HG03025 (cell line): Measurements from ENCODE around the gene MRPL38.

Experiments
- ATAC-seq: cut with Tn5 transposase; IDR thresholded peaks from one replicate; pipeline ENCODE4 v1.9.1; 2021; ENCODE audit warnings: mild to moderate bottlenecking, moderate library complexity; ENCODE audit not compliant: unreplicated experiment, low FRiP score

MRPL38 gene

DNA sequence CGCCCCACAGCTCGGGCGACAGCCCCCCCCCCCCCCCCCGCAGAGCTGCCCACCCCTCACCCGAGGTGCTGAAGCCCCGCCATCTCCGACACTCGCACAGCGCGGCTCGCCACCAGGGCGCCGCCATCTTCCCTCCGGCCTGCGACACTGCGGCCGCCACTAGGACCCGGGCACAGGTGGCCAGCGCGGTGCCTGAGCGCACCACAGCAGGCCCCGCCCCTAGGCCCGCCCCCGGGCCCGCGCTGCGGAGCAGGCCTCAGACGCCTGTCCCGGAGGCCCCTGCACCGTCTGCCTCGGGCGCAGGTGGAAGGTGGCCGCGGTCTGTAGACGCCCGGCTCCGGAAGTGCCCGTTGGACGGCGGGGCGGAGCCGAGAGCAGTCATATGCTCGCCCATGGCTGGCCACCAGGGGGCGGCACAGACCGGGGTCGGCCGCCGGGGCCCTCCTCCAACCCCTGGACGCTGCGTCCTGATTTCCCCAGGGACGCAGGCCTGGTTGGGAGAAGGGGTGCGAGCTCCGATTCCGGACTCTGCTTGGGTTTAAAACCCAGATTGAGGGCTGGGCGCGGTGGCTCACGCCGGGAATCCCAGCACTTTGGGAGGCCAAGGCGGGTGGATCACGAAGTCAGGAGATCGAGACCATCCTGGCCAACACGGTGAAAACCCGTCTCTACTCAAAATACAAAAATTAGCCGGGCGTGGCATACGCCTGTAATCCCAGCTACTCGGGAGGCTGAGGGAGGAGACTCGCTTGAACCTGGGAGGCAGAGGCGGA, at the start of gene MRPL38:
MRPL38 (minus strand) TSS at position 136 of the 773 bp plus-strand sequence; CDS start at position 127, 9 bp downstream.
- peak; percentile 88 for ATAC-seq

- ATAC-seq = no peak
These were observed 46.3 kb upstream of the MRPL38 start for GRCh38 chr17:75950855-75951554.

DNA sequence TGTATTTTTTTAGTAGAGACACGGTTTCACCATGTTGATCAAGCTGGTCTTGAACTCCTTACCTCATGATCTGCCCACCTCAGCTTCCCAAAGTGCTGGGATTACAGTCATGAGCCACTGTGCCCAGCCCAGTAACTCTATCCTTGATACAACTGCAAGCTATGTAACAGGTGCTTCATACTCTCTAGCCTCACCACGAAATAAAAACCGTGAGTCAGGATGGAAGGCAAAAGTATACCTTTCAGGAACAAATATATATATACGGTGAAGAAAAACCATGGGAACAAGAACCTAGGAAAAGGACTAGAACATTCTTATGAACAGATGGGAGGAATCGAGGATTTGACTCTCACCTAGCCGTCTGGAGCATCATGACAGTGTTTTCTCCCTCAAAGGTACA, 45.7 kb upstream of the MRPL38 start:
- ATAC-seq = no peak

- no peak for ATAC-seq
These were observed 40.5 kb upstream of the MRPL38 start for GRCh38 chr17:75945211-75945610.

DNA sequence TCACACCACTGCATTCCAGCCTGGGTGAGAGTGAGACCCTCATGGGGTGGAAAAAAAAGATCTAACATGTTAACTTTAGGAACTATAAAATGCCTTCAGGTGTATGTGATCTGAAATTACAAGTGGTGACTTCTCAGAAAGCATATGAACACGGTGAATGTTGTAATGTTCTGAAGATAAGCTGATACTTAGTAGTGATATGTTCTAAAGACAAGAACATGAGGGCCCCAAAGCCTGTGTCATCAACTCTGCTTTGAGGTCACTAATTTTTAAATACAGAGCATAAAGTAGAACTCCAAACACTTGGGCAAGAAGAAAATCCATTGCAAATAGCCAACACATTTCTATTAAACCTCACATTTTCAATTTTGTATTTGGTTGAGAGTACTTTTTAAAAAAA, 38.8 kb upstream of the MRPL38 start:
- no peak for ATAC-seq

DNA sequence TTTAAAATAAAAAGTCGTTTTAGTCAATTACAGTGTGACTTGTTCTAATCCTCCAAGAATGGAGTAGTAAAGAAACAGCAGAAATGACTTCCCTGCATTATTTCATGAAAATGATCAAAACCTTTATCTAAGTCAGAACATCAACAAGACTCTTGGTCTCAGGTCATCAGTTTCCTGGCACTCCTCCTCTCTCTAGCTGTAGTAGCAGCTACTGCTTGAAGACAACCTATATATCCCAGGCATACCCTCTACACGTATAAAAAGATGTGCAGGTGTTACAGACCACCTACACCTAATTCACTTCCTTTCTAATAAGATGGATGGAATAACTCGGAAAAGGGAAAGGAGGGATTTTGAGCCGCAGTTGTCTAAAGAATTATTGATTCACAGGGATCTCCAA, 37.8 kb upstream of the MRPL38 start:
- no peak for ATAC-seq

GRCh38 chr17:75941442-75941819, 36.7 kb upstream of the MRPL38 start:
- no peak for ATAC-seq

DNA sequence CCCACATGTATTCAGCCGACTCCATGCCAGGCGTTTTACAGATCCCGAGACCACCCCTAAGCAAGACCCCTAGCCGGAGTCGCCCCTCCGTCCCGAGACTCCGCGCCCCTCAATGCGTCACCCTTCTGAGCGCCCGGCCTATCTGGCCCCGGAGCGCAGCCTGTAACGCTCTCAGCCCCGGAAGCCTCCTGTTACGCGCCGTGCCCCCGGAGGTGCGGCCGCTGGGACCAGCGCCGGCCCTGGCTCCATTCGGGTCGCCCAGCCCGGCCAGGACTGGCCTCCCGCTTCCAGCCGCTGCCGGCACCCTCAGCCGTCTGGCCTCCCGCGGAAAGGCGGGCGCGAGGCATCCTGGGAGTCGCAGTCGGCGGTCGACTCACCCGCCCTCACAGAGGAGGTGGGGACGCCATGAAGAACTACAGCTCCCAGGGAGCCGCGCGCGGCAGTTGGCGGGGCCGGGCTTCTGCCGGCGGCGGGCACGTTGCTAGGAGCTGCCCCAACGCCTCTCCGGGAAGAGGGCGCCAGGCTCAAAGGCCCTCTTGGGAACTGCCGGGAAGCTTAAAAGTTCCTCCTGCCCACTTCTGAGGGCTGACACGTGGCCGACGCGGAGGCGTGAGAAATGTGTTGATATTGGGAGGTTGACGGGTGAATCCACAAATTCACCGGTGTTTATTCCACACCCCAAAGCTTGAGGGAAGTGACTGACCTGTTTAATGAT, 36.2 kb upstream of the MRPL38 start, which contains the start of gene FBF1:
FBF1 (minus strand) TSS at position 316 of the 715 bp plus-strand sequence. CDS start 2,893 bp downstream, outside the sequence.
- ATAC-seq = peak; percentile 76

DNA sequence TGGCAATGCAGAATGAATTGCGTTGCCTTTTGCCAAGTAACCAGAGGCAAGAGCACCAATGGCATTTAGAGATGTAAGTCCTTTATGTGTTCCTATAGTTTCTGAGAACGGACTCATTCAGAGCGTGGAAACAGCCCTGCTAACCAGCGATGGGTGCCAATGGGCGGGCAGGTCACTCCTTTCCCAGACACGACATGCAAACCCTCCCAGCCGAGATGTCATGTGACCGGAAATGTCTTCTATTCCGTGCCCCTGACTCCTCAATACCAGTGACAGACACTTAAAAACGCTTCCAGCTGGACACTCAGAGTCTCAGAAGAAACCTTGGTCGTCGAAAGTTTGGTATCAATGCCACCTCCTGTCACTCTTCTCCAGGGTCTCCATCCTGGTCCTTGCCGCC, 33.0 kb upstream of the MRPL38 start:
- no peak for ATAC-seq

GRCh38 chr17:75933808-75934207, 29.1 kb upstream of the MRPL38 start:
- ATAC-seq = no peak

DNA sequence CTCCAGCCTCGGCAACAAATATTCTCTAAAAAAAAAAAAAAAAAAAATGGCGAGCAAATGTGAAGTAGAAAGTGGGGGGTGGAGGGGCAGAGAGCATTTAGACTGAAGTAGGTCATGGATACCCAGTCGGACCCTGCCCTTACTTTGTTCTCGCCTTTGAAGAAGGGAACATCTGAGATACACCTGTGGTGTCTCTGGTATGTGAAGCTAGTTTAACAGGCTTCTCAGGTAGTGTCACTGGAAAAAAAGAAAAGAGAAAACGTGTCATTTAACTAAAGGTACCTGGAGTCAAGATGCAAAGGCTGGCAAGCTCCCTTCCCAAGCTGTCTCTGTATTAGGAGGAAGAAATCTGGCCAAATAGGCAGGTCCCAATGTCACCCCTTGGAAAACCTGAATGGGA, 28.2 kb upstream of the MRPL38 start:
- no peak for ATAC-seq

DNA sequence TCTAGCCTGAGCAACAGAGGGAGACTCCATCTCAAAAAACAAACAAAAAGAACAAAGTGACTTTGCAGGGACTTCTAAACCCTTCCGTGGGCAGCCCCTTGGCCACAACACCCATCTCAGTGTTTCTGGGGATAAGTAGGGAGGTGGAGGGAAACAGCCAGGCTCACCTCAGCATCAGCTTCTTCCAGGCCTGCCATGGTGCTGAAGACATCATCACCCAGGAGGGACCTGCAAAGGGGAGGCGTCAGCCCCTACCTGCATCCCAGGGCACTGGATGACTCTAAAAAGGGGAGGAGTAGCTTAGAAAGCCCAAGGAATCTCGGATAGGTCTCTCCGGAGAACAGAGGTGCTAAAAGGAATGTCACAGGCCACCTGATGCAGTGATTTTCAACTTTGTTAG, 26.4 kb upstream of the MRPL38 start:
- ATAC-seq = no peak

DNA sequence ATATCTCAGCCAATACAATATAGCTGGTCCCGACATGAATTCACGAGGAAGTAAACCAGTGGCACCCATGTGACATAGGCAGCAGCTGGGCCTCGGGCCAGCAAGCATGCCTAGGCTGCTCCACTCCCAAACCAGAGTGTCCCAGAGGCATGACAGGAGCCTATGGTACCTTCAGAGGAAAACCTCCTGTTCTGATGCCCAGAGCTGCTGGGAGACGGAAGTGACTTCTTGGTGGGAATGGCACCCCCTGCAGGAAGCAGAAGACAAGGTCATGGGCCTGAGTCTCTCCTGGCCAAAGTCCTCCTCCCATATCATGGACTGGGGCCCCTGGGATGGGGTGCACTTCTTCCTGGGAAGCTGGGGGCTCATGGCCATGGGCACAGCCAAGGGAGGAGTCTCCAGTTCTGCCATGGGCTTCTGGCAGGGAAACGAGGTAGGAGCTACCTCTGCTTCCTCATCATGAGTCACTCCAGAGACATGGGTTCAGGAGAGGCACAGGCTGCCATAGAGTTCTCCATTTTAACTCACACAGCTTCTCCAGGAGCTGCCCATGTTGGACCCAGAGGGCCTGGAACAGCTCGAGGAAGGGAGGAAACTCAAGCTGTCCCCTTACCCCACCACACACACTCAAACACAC, 22.7 kb upstream of the MRPL38 start:
- no peak for ATAC-seq

DNA sequence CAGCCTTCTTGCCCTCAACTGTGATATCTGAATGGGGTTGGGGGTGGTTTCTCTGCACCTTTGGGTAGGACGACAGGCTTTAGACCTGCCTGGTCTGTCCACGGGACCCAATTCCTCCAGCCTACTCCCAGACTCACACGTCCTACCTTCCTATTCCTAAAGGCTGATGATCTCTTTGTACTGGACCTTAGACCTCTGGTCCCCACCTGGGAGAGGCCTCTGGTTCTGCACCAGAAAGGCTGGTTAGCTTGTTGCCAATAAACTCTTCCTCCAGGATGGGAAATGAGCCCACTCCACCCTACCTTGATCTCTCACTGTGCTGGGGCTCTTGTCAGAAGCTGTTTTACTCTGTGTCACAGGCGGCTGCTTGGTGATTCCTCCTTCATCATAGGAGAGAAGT, 21.8 kb upstream of the MRPL38 start:
- ATAC-seq = no peak

DNA sequence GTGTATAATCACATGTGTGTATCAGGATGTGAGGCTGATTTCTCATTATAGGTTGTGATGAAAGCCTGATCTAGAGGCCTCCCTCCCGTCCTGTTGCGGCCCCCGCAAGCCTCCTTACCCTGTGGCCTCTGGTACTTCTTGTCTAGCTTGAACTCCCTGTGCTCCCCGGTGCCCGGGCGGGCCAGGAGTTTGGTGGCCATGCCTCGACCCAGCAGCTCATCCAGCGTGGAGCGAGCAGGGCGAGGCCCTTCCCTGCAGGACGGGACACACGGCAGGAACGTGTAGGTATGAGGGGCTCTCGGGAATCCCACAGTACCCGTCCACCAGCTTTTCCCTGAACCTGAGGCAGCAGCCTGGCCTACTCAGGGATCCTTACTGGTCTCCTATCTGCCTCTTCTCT, 21.2 kb upstream of the MRPL38 start:
- ATAC-seq = no peak

GRCh38 chr17:75925103-75925502, 20.4 kb upstream of the MRPL38 start:
- no peak for ATAC-seq

- no peak for ATAC-seq
These were observed 18.5 kb upstream of the MRPL38 start for GRCh38 chr17:75922963-75923874.

- no peak for ATAC-seq
These were observed 17.7 kb upstream of the MRPL38 start for GRCh38 chr17:75922173-75922961.

DNA sequence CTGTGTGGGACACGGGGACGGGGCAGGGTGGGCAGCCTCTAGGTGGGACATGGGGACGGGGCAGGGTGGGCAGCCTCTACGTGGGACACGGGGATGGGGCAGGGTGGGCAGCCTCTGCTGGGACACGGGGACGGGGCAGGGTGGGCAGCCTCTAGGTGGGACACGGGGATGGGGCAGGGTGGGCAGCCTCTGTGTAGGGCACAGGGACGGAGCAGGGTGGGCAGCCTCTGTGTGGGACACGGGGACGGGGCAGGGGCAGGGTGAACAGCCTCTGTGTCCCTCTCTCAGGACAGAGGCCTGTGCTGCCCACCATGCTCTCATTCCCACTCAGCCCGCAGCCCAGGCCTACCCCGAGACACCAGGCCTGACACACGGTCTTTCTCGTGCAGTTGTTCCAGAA, 16.9 kb upstream of the MRPL38 start:
- no peak for ATAC-seq
